HG03342 (cell line): ENCODE results near the gene GPN3.
"Not testable (repeated sequence)": the region's sequence is repeated elsewhere in the genome, so short reads cannot be mapped to it uniquely, and the experiment has no call there.

Experiments used
- ATAC-seq: cut with Tn5 transposase; IDR thresholded peaks from one replicate; pipeline ENCODE4 v1.9.1; 2021; ENCODE audit warnings: mild to moderate bottlenecking, moderate library complexity; ENCODE audit not compliant: unreplicated experiment

Gene GPN3

GRCh38 chr12:110468214-110469048, at the start of gene GPN3, which contains the start of gene FAM216A:
GPN3 (minus strand) TSS chr12:110468257; CDS start chr12:110468203, 54 bp downstream.
FAM216A (plus strand) TSS chr12:110468845; CDS start chr12:110468876, 31 bp downstream.
- peak; percentile 61 for ATAC-seq

GRCh38 chr12:110516995-110517394, 48.9 kb upstream of the GPN3 start:
- no peak for ATAC-seq

GRCh38 chr12:110514363-110514762, 46.3 kb upstream of the GPN3 start:
- no peak for ATAC-seq

GRCh38 chr12:110513842-110514241, 45.8 kb upstream of the GPN3 start:
- no peak for ATAC-seq

GRCh38 chr12:110508071-110508586, 40.1 kb upstream of the GPN3 start:
- no peak for ATAC-seq

GRCh38 chr12:110505332-110505731, 37.3 kb upstream of the GPN3 start:
- no peak for ATAC-seq

GRCh38 chr12:110503432-110503831, 35.4 kb upstream of the GPN3 start:
- no peak for ATAC-seq

GRCh38 chr12:110501752-110502738, 34.0 kb upstream of the GPN3 start, which contains the start of the genes RAD9B and VPS29:
RAD9B (plus strand) TSS chr12:110502331; CDS start chr12:110502338, 7 bp downstream.
VPS29 (minus strand) TSS chr12:110502111; CDS start chr12:110502051, 60 bp downstream.
- ATAC-seq: peak; percentile 91

- ATAC-seq: peak; percentile 15
Measured at GRCh38 chr12:110501399-110501751, 33.3 kb upstream of the GPN3 start.

GRCh38 chr12:110498984-110499706, 31.1 kb upstream of the GPN3 start:
- no peak for ATAC-seq

GRCh38 chr12:110475426-110475825, 7.4 kb upstream of the GPN3 start:
- ATAC-seq: no peak

- no peak for ATAC-seq
Measured at GRCh38 chr12:110467847-110468213, 227 bp downstream of the GPN3 start.

GRCh38 chr12:110466791-110467190, 1.3 kb downstream of the GPN3 start:
- ATAC-seq: no peak

GRCh38 chr12:110465765-110466164, 2.3 kb downstream of the GPN3 start:
- ATAC-seq: not testable (repeated sequence)

GRCh38 chr12:110465024-110465423, 3.0 kb downstream of the GPN3 start:
- ATAC-seq: no peak

- ATAC-seq: not testable (repeated sequence)
Measured at GRCh38 chr12:110461189-110461588, 6.9 kb downstream of the GPN3 start.

GRCh38 chr12:110458756-110459155, 9.3 kb downstream of the GPN3 start:
- ATAC-seq: no peak

GRCh38 chr12:110453569-110454296, 14.3 kb downstream of the GPN3 start:
- ATAC-seq: no peak

- no peak for ATAC-seq
Measured at GRCh38 chr12:110451263-110451662, 16.8 kb downstream of the GPN3 start.
